HepG2 (cell line): ENCODE results near the gene SIAH2. TPM values are rescaled to one million over a fixed set of nuclear protein-coding genes. Genes with fewer than 3 reads are reported as not detected.
A peak's percentile ranks its signal among the peaks of the same experiment; 100 is the strongest.

Experiments
- ATF7-NPFF ChIP-seq: sonication (generic); formaldehyde crosslinking; IDR thresholded peaks from 2 replicates; pipeline ENCODE4 v1.8.1; 2023; ENCODE audit warnings: mild to moderate bottlenecking, low read depth, missing genetic modification reagents, moderate library complexity
- DNMT1 ChIP-seq: sonication (generic); formaldehyde crosslinking; IDR thresholded peaks from 2 replicates; pipeline ENCODE4 v1.5.1; 2020; ENCODE audit warnings: mild to moderate bottlenecking, missing genetic modification reagents
- ELF1 ChIP-seq: sonication (generic); formaldehyde crosslinking; IDR thresholded peaks from 2 replicates; pipeline ENCODE4 v1.4.0; 2020; ENCODE audit warnings: missing genetic modification reagents
- ELF3 ChIP-seq: IDR thresholded peaks from 2 replicates; pipeline ENCODE4 v1.6.1; 2016; ENCODE audit warnings: missing genetic modification reagents, missing compliant biosample characterization
- ELF4 ChIP-seq: sonication (generic); formaldehyde crosslinking; IDR thresholded peaks from 2 replicates; pipeline ENCODE4 v1.5.0; 2020; ENCODE audit warnings: missing genetic modification reagents, mild to moderate bottlenecking, moderate library complexity, borderline replicate concordance
- ETV6 ChIP-seq: sonication (generic); formaldehyde crosslinking; conservative IDR thresholded peaks from 2 replicates; pipeline ENCODE4 v1.4.0; 2020; ENCODE audit warnings: missing genetic modification reagents
- FOXK1 ChIP-seq: sonication (generic); formaldehyde crosslinking; IDR thresholded peaks from 2 replicates; pipeline ENCODE4 v1.4.0; 2020; ENCODE audit warnings: low read depth, missing genetic modification reagents, borderline replicate concordance
- HMG20A ChIP-seq: IDR thresholded peaks from 2 replicates; pipeline ENCODE4 v1.6.1; 2016; ENCODE audit warnings: borderline replicate concordance
- IRF1 ChIP-seq: sonication (generic); formaldehyde crosslinking; IDR thresholded peaks from 2 replicates; pipeline ENCODE4 v1.4.0; 2020; ENCODE audit warnings: low read depth, mild to moderate bottlenecking, missing genetic modification reagents
- NCOA1 ChIP-seq: sonication (generic); formaldehyde crosslinking; IDR thresholded peaks from 2 replicates; pipeline ENCODE4 v1.9.0; 2021; ENCODE audit warnings: missing genetic modification reagents
- NFE2L1 ChIP-seq: sonication (generic); formaldehyde crosslinking; IDR thresholded peaks from 2 replicates; pipeline ENCODE4 v1.4.0; 2020; ENCODE audit warnings: missing genetic modification reagents, mild to moderate bottlenecking, borderline replicate concordance
- NR3C1 ChIP-seq: sonication (generic); formaldehyde crosslinking; IDR thresholded peaks from 2 replicates; pipeline ENCODE4 v1.4.0; 2020; ENCODE audit warnings: missing genetic modification reagents
- RELA ChIP-seq: sonication (generic); formaldehyde crosslinking; IDR thresholded peaks from 2 replicates; pipeline ENCODE4 v1.4.0; 2020; ENCODE audit warnings: missing genetic modification reagents
- REPIN1 ChIP-seq: sonication (generic); formaldehyde crosslinking; IDR thresholded peaks from 2 replicates; pipeline ENCODE4 v1.8.0; 2022; ENCODE audit warnings: missing genetic modification reagents, low read depth, mild to moderate bottlenecking, borderline replicate concordance
- SP2 ChIP-seq: sonication (generic); formaldehyde crosslinking; IDR thresholded peaks from 2 replicates; pipeline ENCODE4 v1.5.1; 2020; ENCODE audit warnings: mild to moderate bottlenecking, missing genetic modification reagents
- SRF ChIP-seq: IDR thresholded peaks from 2 replicates; pipeline ENCODE4 v1.6.1; 2011; ENCODE audit warnings: mild to moderate bottlenecking, low read depth, low read length, moderate library complexity
- TEAD3 ChIP-seq: optimal IDR thresholded peaks from 2 replicates; pipeline ENCODE3; 2016; ENCODE audit warnings: borderline replicate concordance
- XBP1 ChIP-seq: sonication (generic); formaldehyde crosslinking; IDR thresholded peaks from 2 replicates; pipeline ENCODE4 v1.5.0; 2020; ENCODE audit warnings: missing genetic modification reagents
- ZC3H13 ChIP-seq: sonication (generic); formaldehyde crosslinking; IDR thresholded peaks from 2 replicates; pipeline ENCODE4 v1.8.1; 2023; ENCODE audit warnings: mild to moderate bottlenecking, missing genetic modification reagents, moderate library complexity
- ZFP82 ChIP-seq: sonication (generic); formaldehyde crosslinking; IDR thresholded peaks from 2 replicates; pipeline ENCODE4 v1.5.1; 2020; ENCODE audit warnings: mild to moderate bottlenecking, missing genetic modification reagents, borderline replicate concordance
- ZFYVE20 ChIP-seq: sonication (generic); formaldehyde crosslinking; IDR thresholded peaks from 2 replicates; pipeline ENCODE4 v1.8.0; 2023; ENCODE audit warnings: low read depth, mild to moderate bottlenecking, moderate library complexity, missing genetic modification reagents, borderline replicate concordance
- ZNF337 ChIP-seq: sonication (generic); formaldehyde crosslinking; IDR thresholded peaks from 2 replicates; pipeline ENCODE4 v1.5.1; 2020; ENCODE audit warnings: missing genetic modification reagents, low read depth, mild to moderate bottlenecking, borderline replicate concordance
- ZNF33A ChIP-seq: sonication (generic); formaldehyde crosslinking; IDR thresholded peaks from 2 replicates; pipeline ENCODE4 v1.5.1; 2020; ENCODE audit warnings: missing genetic modification reagents, mild to moderate bottlenecking, moderate library complexity, borderline replicate concordance
- ZNF362 ChIP-seq: sonication (generic); formaldehyde crosslinking; IDR thresholded peaks from 2 replicates; pipeline ENCODE4 v1.4.0; 2020; ENCODE audit warnings: missing genetic modification reagents, mild to moderate bottlenecking, borderline replicate concordance
- ZNF546 ChIP-seq: sonication (generic); formaldehyde crosslinking; conservative IDR thresholded peaks from 2 replicates; pipeline ENCODE4 v1.8.1; 2023; ENCODE audit warnings: mild to moderate bottlenecking, missing genetic modification reagents
- ZNF558 ChIP-seq: sonication (generic); formaldehyde crosslinking; IDR thresholded peaks from 2 replicates; pipeline ENCODE4 v1.9.0; 2022; ENCODE audit warnings: mild to moderate bottlenecking, missing genetic modification reagents, borderline replicate concordance
- ZNF724P ChIP-seq: sonication (generic); formaldehyde crosslinking; IDR thresholded peaks from 2 replicates; pipeline ENCODE4 v1.8.0; 2022; ENCODE audit warnings: missing genetic modification reagents, borderline replicate concordance
- ZSCAN29 ChIP-seq: sonication (generic); formaldehyde crosslinking; conservative IDR thresholded peaks from 2 replicates; pipeline ENCODE4 v1.4.0; 2020; ENCODE audit warnings: mild to moderate bottlenecking, missing genetic modification reagents
- polyA plus RNA-seq, 8 experiments: library from polyadenylated mRNA; depleted of rRNA in 3 of 8; stranded (reverse) in 7 of 8; unstranded in 1 of 8; fragments of >200 nt; fragmentation: Illumina TruSeq in 4 of 8; extraction: Trizol in 4 of 8; gene quantifications; 2 replicates each; pipeline versions ENCODE4 v1.2.1 to v1.2.3, GENCODE V29; 2011 to 2016; ENCODE audit warnings: low read depth in 4 of 8, missing spikeins in 1 of 8, mixed read lengths in 1 of 8; ENCODE audit not compliant: insufficient read depth in 1 of 8
- total RNA-seq, 5 experiments: library from RNA; depleted of rRNA; stranded (reverse); fragments of >200 nt; fragmentation: Illumina TruSeq; extraction: Trizol; gene quantifications; 2 replicates each; pipeline ENCODE4 v1.2.3, GENCODE V29; 2016; ENCODE audit warnings: low read depth in 1 of 5

SIAH2 gene
- total and polyA plus RNA-seq, 2 of the 13 experiments (the other 11 are each of a cell fraction or from before 2014, with no cell fraction given), result 71.8 to 117 TPM

- TF ChIP-seq NR3C1 (CRISPR knock-in tag) (no peak), ZSCAN29 (CRISPR knock-in tag) (0 out of 2 replicates have a peak, but pooled peaks have one; percentile 81), ZFP82 (CRISPR knock-in tag) (no peak), HMG20A (peak; percentile 79; the same call in 1 of the 2 replicates), ELF1 (no peak), ZNF546 (CRISPR knock-in tag) (no peak), NCOA1 (CRISPR knock-in tag) (no peak), TEAD3 (CRISPR knock-in tag) (peak; percentile 21), ZNF558 (CRISPR knock-in tag) (no peak), ETV6 (no peak), ZNF362 (no peak), SRF (no peak), ATF7-NPFF (CRISPR knock-in tag) (no peak), ZNF337 (CRISPR knock-in tag) (no peak), IRF1 (no peak), ZNF33A (CRISPR knock-in tag) (no peak), ZFYVE20 (CRISPR knock-in tag) (no peak), XBP1 (CRISPR knock-in tag) (no peak), ZC3H13 (CRISPR knock-in tag) (no peak), ELF4 (CRISPR knock-in tag) (no peak), REPIN1 (no peak), ZNF724P (CRISPR knock-in tag) (no peak), DNMT1 (no peak), FOXK1 (no peak; the same call in 1 of the 2 replicates), RELA (CRISPR knock-in tag) (no peak), ELF3 (peak; percentile 51), SP2 (no peak), NFE2L1 (CRISPR knock-in tag) (no peak)
Observed at GRCh38 chr3:150737874-150738679, 24.9 kb downstream of the SIAH2 start (continued).
